SIG-M5 treated with dmso at 0.1 percent for 504 hours (cell line): ENCODE data around the gene PROCR.
"Not testable (repeated sequence)": the region's sequence is repeated elsewhere in the genome, so short reads cannot be mapped to it uniquely, and the experiment has no call there.

ENCODE experiments used
- DNase-seq: peaks from one replicate; lab custom pipeline; 2025; ENCODE audit not compliant: unreplicated experiment; lab: John Stamatoyannopoulos, UW

PROCR gene

GRCh38 chr20:35164531-35164930, 7.3 kb upstream of the PROCR start:
- not testable (repeated sequence) for DNase-seq

- no peak for DNase-seq
These were observed 6.4 kb upstream of the PROCR start for GRCh38 chr20:35165221-35166185.

DNA sequence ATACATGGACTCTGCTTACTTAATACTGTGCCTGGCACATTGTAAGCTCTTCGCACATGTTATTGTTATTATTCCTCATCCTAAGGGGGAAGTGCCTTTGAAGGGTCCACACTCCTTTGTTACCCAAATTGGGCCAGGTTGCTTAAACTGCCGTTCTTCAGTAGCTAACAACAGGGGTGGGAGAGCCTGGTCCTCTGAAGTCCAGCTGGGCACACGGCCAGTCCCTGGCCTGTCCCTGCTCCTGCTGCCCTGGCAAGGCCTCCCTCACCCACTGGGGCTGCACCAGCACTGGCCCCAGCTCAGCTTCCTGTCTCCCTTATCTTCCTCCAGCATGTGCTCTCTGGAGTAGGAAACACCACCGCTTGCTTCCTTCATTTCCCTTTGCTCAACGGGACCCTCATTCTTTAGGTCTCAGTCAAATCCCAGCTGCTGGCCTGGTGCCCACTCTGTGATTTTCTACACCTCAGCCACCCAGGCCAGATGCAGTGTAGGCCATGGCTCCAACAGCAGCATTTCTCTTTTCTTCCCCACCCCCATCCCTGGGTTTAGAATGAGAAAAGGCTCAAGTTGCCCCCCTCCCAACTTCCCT, 5.5 kb upstream of the PROCR start:
- DNase-seq, result no peak

DNA sequence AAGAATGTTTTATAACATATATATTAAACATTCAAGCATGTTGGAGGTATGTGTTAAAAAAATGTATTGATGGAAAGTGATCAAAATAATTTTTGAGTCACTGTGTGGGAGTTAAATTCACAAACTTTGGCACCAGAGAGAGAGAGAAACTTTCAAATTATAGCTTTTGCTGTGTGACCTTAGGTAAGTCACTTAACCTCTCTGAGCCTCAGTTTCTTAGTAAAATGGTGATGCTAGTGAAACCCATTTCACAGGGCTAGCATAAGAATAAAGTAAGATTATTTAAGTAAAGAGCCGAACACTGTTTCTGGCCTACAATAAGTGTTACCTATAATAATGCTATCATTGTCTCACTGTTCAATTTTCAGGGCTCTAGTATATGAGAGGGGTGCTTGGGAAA, 4.1 kb upstream of the PROCR start:
- no peak for DNase-seq

DNA sequence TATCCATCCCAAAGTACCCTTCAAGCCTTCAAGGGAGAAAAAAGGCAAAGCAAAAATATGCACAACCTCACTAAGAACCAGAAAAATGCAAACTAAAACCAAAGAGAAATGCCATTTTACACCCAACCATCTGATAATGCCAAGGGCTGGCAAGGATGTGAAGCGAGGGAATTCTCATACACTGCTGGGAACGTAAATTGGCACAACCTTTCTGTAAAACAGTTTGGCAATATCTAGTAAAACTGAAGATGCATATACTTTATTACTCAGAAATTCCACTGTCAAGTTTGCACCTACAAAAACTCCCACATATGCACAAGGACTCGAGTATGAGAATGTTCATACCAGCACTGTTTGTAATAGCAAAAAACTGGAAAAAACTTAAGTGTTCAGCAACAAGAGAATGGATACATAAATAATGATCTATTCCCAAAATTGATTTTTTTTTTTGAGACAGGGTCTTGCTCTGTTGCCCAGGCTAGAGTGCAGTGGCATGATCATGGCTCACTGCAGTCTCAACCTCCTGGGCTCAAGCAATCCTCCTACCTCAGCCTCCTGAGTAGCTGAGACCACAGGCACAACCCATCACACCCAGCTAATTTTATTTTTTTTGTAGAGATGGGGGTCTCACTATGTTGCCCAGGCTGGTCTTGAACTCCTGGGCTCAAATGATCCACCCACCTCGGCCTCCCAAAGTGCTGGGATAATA, 3.0 kb upstream of the PROCR start:
- not testable (repeated sequence) for DNase-seq

GRCh38 chr20:35171438-35171752, 477 bp upstream of the PROCR start:
- no peak for DNase-seq

DNA sequence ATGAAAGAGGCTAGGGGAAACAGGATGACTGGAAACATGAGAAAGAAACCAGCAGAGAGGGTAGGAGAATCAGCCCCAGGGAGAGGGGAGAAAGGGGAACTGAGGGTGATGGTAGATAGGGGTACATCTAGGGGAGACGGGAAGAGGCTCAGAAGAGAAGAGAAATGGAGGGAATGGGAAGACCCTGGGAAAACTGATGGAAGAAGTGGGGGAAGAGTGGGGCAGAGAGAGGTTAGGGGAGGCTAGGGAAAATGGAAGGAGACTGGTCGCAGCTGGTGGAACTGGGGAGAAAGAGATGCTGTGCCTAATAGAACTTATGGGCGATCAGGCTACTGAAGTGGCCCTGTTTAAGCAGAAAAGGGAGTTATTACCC, 548 bp downstream of the PROCR start:
- no peak for DNase-seq

DNA sequence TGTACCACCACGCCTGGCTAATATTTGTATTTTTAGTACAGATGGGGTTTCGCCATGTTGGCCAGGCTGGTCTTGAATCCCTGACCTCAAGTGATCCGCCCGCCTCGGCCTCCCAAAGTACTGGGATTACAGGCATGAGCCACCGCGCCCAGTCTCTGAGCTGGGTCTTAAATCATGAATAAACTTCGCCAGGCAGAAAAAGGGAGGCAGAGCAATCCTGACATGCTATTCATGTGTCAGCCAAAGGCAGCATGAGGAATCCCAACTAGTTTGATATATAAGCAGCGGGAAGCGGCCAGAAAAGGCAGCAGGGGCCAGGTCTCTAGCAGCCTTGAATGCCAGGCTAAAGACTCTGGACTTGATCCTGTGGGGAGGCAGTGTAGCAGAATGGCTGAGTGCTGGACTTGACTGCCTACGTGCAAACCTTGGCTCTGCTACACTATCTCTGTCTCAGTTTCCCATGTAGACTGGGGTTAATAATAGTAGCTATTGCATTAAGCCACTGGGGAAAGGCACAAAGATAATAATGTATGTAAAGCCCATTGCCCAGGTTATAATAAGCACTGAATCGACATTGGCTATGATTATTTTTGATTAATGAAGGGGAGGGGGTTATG, 1.8 kb downstream of the PROCR start:
- DNase-seq, result no peak

GRCh38 chr20:35174458-35175216, 2.8 kb downstream of the PROCR start:
- DNase-seq, result no peak

DNA sequence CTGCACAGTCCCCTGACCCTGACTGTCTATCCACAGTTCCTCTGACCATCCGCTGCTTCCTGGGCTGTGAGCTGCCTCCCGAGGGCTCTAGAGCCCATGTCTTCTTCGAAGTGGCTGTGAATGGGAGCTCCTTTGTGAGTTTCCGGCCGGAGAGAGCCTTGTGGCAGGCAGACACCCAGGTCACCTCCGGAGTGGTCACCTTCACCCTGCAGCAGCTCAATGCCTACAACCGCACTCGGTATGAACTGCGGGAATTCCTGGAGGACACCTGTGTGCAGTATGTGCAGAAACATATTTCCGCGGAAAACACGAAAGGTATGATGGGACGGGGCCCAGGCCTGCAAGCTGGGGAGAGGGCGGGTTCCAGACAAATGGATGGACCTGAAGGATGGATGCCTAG, 4.3 kb downstream of the PROCR start:
- no peak for DNase-seq

DNA sequence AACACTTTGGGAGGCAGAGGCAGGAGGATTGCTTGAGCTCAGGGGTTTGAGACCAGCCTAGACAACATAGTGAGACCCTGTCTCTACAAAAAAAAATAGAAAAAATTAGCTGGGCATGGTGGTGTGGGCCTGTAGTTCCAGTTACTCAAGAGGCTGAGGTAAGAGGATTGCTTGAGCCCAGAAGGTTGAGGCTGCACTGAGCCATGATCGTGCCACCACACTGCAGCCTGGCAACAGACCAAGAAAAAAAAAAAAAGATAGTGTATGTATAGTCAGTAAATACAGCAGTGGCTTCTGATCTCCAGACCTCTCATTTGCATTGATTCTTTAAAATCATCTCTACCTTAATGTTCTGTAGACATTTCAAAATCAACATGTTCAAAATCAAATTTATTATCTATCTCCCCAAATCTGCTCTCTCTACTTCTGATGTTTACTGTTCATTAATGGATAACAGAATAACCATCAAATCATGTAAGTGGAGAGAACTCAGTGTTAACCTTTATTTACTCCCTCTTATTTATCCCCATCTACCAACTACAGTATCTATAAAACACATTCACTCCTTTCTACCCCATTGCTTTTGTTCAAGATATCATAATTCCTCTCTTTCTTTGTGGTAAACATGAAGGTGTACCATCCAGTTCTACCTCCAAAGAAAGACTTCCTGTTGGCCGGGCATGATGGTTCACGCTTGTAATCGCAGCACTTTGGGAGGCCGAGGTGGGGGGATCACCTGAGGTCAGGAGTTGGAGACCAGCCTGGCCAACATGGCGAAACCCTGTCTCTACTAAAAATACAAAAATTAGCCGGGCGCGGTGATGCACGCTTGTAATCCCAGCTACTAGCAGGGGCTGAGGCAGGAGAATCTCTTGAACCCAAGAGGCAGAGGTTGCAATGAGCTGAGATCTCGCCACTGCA, 7.7 kb downstream of the PROCR start:
- DNase-seq, result no peak

GRCh38 chr20:35180266-35180665, 8.4 kb downstream of the PROCR start:
- DNase-seq, result no peak

DNA sequence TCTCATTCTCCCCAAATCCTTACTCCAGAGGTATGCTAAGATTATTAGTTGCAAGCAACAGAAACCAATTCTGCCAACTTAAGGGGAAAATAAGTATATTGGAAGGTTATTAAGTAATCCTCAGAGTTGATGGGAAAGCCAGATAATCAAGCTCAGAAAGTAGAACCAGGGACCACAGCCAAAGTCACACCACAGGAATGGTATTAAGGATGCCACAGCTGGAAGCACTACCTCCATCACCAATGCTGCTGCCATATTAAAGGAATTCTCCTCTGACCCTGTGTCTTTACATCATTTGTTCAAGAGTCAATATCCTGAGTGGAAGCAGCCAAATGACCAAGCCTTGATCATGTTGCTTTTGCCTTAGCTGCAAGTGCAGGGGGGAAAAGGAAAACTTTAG, 9.9 kb downstream of the PROCR start:
- DNase-seq, result no peak

- not testable (repeated sequence) for DNase-seq
These were observed 14.9 kb downstream of the PROCR start for GRCh38 chr20:35186691-35187289.

- DNase-seq, result no peak
These were observed 15.8 kb downstream of the PROCR start for GRCh38 chr20:35187584-35188190.

GRCh38 chr20:35189223-35189622, 17.4 kb downstream of the PROCR start:
- DNase-seq, result not testable (repeated sequence)

DNA sequence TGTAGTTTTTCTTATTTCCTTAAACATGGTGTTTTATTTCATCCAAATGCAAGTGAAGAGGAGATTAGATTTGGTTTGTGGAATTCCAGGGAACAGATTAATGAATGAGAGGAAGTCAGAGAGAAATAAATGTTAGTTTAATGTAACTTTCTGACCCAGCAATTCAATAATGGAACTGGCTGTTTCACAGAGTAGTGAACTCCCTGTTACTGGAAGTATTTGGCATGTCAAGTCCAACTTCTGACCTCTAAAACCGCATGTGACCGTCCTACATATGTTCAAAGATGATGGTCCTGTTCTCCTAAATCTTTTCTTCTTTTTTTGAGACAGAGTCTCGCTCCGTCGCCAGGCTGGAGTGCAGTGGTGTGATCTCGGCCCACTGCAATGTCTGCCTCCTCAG, 18.7 kb downstream of the PROCR start:
- DNase-seq, result no peak

GRCh38 chr20:35191419-35192117, 19.7 kb downstream of the PROCR start:
- DNase-seq, result no peak
